Measurements from ENCODE around the gene DLG2. TPM values are rescaled to one million over a fixed set of nuclear protein-coding genes. Genes with fewer than 3 reads are reported as not detected.

The DLG2 gene
- total RNA-seq, 1 donor = 3.0 TPM

DNA sequence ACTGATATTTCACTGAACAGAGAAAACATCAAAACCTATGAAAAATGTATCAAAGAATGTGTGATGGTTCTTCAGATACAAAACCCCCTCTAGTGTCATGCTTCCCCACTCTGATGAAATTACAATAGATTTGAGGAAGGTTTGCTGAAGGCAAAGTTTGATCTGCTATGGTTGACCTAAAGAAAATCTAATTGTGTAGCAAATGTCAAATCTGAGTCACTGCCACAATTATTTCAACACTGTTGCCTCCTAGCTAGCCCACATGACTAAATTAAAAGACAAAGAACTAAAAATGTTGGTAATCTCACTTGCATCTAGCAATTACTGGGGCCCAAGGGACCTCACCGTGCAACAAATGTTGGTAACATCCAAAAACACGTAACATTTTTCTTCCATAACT is 728.0 kb downstream of the DLG2 start:
- TF ChIP-seq, protein P1, sequence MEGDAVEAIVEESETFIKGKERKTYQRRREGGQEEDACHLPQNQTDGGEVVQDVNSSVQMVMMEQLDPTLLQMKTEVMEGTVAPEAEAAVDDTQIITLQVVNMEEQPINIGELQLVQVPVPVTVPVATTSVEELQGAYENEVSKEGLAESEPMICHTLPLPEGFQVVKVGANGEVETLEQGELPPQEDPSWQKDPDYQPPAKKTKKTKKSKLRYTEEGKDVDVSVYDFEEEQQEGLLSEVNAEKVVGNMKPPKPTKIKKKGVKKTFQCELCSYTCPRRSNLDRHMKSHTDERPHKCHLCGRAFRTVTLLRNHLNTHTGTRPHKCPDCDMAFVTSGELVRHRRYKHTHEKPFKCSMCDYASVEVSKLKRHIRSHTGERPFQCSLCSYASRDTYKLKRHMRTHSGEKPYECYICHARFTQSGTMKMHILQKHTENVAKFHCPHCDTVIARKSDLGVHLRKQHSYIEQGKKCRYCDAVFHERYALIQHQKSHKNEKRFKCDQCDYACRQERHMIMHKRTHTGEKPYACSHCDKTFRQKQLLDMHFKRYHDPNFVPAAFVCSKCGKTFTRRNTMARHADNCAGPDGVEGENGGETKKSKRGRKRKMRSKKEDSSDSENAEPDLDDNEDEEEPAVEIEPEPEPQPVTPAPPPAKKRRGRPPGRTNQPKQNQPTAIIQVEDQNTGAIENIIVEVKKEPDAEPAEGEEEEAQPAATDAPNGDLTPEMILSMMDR (IDR thresholded peaks at IDR 0.05; ENCODE audit: insufficient read depth, low read length) = no peak
- no peak overlapping the region for H3K4me3 ChIP-seq (ENCODE audit: low read depth, low read length)
- DNase-seq (ENCODE audit: low read depth) = no peak

DNA sequence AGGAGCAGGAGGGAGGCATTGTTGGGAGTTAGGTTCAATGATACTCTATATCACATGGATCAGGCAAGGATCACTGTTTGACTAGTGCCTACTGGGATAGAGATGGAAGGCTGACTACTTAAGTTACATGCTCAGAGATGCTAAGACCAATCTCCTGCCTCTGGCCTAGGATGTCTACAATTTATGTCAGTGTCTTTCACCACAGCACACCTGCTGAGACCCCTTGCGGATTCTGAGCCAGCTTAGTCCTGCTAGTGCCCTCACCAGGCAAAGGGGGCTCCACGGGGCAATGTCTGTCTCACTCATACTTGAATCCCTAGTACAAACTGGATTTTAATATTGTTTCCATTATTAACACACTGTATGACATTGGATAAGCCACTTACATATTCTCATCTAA is 732.5 kb downstream of the DLG2 start:
- DNase-seq (ENCODE audit: low read depth) = no peak
- TF ChIP-seq, protein P1 (IDR thresholded peaks at IDR 0.05; ENCODE audit: insufficient read depth, low read length) = no peak
- no peak overlapping the region for H3K4me3 ChIP-seq (ENCODE audit: low read depth, low read length)

DNA sequence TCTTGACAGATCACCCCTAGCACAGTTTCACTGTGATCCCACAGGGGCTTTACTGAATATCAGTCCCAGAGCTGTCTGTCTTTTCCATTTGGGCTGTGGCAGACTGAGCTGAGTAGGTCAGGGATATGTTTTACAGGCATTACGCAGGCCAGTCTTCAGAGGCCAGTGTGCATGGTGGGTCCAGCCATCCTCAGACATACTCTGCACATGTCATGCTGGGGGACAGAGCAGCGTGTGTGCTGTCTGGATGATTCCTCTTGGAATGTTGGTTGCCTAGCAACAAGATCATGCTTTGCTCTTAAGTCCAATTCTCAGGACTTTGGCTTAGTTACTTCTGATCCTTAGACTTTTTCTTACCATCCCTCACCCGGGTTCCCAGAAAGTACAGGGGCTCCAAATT is 736.5 kb downstream of the DLG2 start:
- TF ChIP-seq, protein P1 (IDR thresholded peaks at IDR 0.05; ENCODE audit: insufficient read depth, low read length) = no peak
- no peak for DNase-seq (ENCODE audit: low read depth)
- no peak overlapping the region for H3K4me3 ChIP-seq (ENCODE audit: low read depth, low read length)

DNA sequence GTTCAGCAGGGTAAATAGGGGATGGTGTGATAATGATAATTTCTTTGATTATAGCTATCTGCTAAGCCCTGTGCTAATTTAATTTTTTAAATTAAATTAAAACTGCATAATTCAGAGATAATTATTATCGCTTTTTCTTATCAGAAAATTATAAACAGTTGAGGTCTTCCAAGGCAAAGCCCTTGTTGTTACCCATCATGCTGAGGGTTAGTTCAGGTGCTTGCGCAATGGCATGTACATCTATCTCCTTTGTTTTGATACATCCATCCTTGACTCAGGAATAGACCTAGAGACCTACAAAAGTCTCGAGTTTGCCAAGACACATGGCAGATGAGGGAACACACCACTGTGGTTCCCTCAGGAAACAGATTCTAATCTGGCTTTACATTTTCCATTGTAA is 737.6 kb downstream of the DLG2 start:
- TF ChIP-seq, protein P1 (IDR thresholded peaks at IDR 0.05; ENCODE audit: insufficient read depth, low read length) = no peak
- no peak overlapping the region for H3K4me3 ChIP-seq (ENCODE audit: low read depth, low read length)
- no peak for DNase-seq (ENCODE audit: low read depth)

DNA sequence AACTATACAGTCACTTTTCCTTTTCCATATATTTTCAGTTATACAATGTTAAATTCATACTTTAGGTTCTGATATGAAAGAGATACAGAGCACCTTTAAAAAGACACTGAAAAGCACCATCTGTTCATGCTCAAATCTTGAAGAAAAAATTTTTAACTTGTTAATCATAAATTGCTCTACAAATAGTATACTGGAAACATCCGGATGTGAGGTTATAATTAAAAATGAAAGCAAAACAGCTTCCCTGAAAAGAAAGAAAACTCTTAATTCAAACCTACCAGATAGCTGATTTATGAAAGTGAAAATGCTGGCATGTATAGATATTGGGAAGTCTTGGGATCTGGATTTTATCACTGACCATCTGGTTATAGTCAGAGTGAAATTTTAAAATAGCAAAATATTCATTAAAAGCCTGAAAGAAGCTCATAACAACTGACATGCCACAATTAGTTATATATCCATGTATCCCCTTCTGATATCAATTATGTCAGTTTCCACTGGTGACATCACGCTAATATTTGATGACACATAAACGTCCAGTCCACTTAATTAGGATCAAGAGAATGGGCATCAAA is 740.0 kb downstream of the DLG2 start:
- no peak overlapping the region for H3K4me3 ChIP-seq (ENCODE audit: low read depth, low read length)
- DNase-seq (ENCODE audit: low read depth) = no peak
- TF ChIP-seq, protein P1 (IDR thresholded peaks at IDR 0.05; ENCODE audit: insufficient read depth, low read length) = no peak

DNA sequence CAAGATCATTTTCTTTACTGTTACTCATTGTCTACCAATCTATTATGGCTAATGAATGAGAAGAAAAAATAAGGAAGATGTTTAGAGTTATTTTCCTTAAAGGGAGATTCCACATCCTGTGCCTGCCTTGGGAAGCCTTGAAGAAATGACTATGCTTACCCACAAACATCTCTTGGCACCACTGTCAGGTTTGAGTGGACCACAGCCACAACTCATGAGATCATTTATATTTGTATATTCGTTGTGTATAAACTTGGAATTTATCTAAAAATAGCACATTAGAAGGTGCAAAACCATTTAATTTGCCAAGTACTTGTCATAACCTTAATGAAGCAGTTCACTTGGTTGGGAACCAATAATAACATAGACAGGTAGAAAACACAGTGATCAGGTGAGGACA is 740.8 kb downstream of the DLG2 start:
- no peak overlapping the region for H3K4me3 ChIP-seq (ENCODE audit: low read depth, low read length)
- no peak for DNase-seq (ENCODE audit: low read depth)
- TF ChIP-seq, protein P1 (IDR thresholded peaks at IDR 0.05; ENCODE audit: insufficient read depth, low read length) = no peak

DNA sequence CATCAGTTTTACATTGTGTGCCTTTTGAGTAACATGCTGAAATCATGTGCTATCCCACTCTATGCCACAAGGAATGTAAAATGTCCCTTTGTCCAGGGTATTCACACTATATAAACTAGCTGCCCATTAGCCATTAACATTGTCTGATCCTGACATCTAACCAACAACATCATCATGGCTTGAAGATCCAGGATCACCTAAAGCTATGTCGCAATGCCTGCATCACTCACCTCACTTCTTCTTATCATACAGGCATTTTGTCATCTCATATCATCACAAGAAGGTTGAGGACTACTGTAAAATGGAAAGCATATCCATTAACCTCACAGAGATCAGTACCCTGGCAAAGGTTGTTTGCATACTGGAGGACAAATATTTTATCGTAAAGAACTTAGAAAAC is 742.3 kb downstream of the DLG2 start:
- no peak overlapping the region for H3K4me3 ChIP-seq (ENCODE audit: low read depth, low read length)
- DNase-seq (ENCODE audit: low read depth) = no peak
- TF ChIP-seq, protein P1 (IDR thresholded peaks at IDR 0.05; ENCODE audit: insufficient read depth, low read length) = no peak
